NCI-H524 treated with DMSO at 0.1 percent for 48 hours (cell line): ENCODE results near the gene PML.
"Not testable (repeated sequence)": the region's sequence is repeated elsewhere in the genome, so short reads cannot be mapped to it uniquely, and the experiment has no call there.

Experiments used
- DNase-seq: peaks from one replicate; lab custom pipeline; 2025; lab: John Stamatoyannopoulos, UW

Gene PML

DNA sequence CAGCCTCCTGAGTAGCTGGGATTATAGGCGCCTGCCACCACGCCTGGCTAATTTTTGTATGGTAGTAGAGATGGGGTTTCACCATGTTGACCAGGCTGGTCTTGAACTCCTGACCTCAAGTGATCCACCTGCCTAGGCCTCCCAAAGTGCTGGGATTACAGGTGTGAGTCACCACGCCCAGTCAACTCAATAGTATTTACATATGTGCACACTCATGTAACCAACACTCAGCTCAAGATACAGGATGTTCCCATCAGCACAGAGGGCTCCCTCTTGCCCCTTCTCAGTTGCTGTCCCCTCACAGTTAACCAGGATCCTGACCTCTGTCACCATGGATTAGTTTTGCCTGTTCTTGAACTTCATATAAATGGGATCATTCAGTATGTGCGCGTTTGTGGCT is 61.8 kb downstream of the PML start:
- not testable (repeated sequence) for DNase-seq

DNA sequence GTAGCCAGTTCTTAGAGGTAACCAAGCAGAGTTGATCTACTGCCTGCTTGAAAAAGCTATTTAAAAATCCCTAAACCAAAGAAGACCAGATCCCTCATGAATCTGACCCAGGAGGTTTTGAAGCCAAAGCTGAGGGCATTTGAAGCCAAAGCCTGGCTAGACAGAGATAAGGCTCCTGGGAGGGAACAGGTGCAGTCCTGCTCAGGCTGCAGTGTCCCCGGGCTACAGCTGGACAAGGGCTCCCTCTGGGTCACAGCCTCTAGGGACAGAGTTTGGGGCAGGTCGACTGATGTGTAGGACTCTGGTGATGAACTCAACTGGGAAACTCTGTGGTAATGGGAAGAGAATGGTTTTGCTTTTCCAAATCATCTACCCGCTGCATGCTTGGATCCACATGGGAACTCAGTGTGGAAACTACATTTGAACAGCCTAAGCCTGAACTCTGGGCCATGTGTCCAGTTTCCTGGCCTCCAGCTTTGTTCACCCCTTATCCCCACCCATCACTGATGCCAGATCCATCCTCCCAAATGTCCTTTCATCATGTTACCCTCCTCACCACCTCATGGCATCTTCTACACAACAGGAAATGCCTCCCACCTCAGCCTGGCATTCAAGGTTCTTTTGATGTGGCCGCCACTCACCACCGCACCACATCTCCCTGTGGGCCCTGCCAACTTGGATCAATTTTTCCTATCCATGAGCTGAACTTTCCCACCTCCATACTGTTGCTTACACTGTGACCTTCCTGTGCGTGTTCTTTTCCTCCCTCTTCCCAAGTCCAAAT is 64.7 kb downstream of the PML start:
- not testable (repeated sequence) for DNase-seq

DNA sequence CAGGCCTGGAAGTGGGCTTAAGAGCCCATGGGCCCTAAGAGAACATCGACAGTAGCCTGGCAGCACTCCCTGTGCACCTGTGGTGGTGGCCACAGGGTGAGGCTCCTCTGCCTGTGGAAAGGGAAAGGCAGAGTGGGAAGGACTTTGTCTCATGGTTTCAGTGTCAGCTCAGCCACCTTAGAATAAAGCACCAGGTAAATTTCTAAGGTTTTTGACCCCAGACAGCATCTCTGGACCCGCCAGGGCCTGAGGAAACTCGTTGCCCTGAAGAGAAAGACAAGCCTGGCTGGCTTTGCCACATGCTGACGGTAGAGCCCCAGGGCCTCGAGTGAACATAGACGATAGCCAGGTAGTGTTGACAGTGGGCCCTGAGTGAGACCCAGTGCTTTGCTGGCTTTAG is 65.7 kb downstream of the PML start:
- DNase-seq: no peak

DNA sequence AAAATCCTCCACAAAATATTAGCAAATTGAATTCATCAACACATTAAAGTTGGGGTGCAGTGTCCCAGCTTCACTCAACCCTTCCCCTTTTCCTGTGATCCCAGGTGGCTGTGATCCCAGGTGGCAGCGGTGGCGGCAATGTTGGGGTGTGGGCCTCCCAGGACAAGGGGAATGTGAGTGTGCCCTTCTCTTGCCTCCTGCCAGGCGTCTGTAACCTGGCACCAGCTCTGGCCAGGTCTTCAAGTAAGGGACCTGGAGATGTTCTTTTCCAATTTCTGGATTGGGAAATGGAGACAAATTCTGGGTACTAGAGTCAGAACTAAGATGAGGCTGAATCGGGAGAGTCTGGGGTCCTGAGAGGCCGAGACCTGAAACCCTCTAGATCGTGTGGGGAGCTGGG is 67.7 kb downstream of the PML start:
- DNase-seq: no peak

DNA sequence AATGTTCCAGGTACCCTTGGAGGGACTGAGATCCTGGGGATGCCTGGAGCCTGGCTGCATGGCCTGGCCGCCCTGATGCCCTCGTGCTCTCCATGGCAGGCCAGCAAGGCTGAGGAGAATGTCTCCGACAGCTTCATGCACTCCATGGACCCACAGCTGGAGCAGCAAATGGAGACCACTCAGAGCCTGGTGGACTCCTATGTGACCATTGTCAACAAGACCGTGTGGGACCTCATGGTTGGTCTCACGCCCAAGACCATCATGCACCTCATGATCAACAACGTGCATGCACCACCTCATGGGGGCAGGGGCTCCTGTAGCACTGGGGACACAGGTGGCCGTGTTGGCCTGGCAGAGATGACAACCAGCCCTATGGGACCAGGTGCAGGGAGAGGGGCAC is 68.2 kb downstream of the PML start:
- no peak for DNase-seq

GRCh38 chr15:74063425-74064146 is 69.1 kb downstream of the PML start:
- not testable (repeated sequence) for DNase-seq

DNA sequence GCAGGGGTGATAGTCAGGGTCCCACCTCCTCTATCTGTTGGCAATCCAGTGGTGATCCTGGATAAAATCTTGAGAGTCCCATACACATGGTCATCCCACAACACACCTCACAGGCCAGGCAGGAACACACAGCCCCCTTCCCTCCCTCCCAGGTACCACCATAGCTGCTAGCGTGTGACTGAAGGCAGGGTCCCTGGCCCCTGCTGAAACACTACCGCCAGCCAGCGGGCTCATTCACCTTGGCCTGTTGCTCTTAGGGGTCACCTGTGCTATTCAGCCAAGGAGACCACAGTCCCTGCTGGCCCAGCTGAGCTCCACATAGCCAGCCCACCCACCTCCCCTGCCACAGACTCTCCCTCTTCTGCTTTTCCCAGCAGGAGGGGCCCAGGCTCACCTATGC is 69.7 kb downstream of the PML start:
- DNase-seq: not testable (repeated sequence)

GRCh38 chr15:74064822-74065221 is 70.3 kb downstream of the PML start:
- DNase-seq: not testable (repeated sequence)

GRCh38 chr15:74065684-74066411 is 71.3 kb downstream of the PML start:
- DNase-seq: not testable (repeated sequence)

GRCh38 chr15:74071645-74072044 is 77.1 kb downstream of the PML start:
- DNase-seq: not testable (repeated sequence)

DNA sequence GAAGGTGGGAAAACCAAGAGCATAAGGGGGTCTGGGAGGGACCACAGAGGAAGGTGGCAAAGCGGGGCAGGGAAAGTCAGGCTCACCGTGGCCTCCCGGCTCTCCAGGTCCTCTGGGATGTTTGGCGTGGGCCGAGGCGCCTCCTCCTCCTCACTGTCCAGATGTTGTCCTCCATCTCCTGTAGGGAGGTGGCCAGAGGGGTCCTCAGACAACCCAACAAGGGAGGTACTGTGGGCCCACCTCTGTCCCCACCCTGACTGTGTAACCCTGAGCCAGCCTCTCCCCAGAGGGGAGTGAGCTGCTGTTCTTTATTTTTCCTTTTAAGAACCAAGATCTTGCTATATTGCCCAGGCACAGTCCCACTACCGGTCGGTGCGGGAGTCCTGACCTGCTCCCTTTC is 77.6 kb downstream of the PML start:
- not testable (repeated sequence) for DNase-seq

GRCh38 chr15:74072614-74073337 is 78.3 kb downstream of the PML start:
- not testable (repeated sequence) for DNase-seq

DNA sequence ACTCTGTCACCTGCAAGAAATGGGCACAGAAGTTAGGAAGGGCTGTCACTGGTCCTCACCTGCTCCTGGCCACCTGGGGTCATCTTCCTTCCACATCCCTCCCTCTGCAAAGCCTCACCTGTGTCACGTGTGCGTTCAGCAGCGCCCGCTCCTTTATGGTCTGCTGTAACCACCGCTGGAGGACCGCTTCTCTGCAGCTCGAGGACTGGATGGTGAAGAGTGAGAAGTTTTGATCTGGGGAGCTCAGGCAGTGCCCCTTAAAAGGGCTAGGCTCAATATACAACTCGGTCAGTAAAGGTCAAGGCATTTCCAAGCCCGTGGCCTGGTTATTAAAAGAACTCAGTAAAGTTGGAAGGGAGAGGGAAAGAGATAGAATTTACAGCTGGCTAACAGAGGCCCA is 81.3 kb downstream of the PML start:
- DNase-seq: not testable (repeated sequence)

GRCh38 chr15:74082450-74082849 is 87.9 kb downstream of the PML start, which contains the start of gene GOLGA6A:
Gene GOLGA6A (minus strand): TSS chr15:74082550. CDS start chr15:74082509, 41 bp downstream.
- not testable (repeated sequence) for DNase-seq

GRCh38 chr15:74094567-74094966 is 100.1 kb downstream of the PML start:
- DNase-seq: not testable (repeated sequence)

DNA sequence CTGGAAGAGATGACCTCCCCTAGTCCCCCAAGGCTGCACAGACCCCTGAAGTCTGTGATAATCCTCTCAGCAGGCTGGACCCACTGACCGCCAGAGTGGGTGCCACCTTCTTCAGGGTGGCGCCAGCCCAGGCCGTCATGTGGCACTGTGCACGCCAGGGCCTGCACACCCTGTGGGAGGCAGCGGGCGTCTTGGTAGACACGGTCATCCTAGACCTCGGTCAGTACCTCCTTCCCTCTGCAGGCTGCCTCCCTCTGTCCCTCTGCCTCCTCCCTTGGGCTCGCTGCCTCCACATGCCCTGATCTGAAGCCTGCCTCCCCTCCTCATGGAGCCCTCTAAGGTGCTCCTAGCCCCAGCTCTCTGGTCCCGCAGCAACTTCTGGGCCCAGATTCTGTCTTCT is 101.1 kb downstream of the PML start:
- DNase-seq: not testable (repeated sequence)

GRCh38 chr15:74096753-74097474 is 102.4 kb downstream of the PML start:
- DNase-seq: not testable (repeated sequence)
